ENCODE measurements around the gene AAK1. TPM values are rescaled to one million over a fixed set of nuclear protein-coding genes. Genes with fewer than 3 reads are reported as not detected.
A peak's percentile ranks its signal among the peaks of the same experiment; 100 is the strongest.

Gene AAK1
- total RNA-seq, 1 donor from 2014 or later: 18.5 TPM

DNA sequence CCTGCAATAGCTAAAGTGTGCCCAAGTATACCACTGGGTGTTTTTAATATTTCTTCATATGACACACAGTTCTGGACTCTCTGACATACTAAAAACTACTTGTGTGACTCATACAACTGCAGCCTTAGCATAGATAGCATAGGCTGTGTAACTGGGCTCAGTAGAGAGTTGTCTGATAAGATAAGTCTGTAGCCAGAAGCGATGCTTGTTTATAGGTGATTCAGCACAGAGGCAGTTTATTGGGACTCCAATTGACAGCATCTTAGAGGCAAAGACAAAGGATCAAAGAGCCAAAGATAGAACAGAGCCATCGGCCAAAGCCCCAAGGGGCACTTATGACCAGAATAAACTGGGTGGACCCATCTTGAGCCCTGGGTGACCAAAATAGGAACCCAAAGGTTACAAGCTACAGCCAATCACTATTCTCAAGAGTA is 42.3 kb downstream of the AAK1 start:
- DNase-seq (ENCODE audit: low read depth in 2 of 2): peak in 1 of 2 donors; percentile 63

DNA sequence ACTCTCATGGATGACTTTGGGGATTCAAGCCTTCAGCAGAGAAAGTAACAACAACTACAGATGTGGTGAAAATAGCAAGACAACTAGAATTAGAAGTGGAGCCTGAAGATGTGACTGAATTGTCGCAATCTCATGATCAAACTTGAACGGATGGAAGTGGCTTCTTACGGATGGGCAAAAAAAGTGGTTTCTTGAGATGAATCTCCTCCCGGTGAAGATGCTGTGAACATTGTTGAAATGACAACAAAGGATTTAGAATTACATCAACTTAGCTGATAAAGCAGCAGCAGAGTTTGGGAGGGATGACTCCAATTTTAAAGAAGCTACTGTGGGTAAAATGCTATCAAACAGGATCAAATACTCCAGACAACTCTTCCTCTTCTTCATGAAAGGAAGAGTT is 43.1 kb downstream of the AAK1 start:
- no peak for DNase-seq (ENCODE audit: low read depth in 2 of 2)

DNA sequence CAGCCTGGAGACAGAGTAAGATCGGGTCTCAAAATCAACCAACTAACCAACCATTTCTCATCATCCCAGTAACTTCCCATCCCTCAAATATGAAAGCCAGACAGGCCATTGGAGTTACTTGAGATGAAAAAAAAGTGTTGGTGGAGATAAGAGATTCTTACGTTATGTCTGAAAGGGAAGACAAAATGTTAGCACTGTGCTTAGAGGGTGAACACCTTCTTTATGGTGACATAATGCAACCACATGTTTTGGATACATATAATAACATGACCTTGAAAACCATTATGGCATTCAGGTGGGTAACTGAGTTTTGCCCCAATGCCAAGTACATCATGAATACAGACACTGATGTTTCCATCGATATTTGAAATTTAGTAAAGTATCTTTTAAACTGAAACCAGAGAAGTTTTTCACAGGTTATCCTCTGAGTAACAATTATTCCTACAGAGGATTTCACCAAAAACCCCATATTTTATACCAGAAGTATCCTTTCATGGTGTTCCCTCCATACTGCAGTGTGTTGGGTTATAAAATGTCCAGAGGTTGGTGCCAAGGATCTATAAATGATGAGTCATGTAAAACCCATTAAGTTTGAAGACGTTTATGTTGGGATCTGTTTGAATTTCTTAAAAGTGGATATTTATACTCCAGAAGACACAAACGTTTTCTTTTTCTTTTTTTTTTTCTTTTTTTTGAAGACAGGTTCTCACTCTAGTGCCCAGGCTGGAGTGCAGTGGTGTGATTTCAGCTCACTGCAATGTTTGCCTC is 45.5 kb downstream of the AAK1 start:
- no peak for DNase-seq (ENCODE audit: low read depth in 2 of 2)

DNA sequence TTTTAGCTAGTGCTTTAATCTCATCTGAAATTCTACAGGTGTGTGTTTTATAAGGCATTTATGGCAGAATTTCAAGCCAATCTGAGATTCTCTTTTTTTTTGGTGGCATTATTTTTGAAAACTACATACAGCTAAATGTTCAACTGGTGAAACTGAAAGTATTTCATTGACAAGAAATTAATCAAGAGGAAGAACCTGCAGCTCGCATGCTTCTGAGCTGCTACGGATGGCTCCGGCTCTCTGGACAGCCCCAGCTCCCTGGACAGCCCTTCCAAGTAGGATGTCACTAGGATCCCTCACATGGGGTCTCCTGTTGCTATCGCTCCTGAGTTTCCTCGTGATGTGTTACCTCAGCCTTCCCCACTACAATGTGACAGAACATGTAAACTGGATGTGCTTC is 46.4 kb downstream of the AAK1 start:
- no peak for DNase-seq (ENCODE audit: low read depth in 2 of 2)

DNA sequence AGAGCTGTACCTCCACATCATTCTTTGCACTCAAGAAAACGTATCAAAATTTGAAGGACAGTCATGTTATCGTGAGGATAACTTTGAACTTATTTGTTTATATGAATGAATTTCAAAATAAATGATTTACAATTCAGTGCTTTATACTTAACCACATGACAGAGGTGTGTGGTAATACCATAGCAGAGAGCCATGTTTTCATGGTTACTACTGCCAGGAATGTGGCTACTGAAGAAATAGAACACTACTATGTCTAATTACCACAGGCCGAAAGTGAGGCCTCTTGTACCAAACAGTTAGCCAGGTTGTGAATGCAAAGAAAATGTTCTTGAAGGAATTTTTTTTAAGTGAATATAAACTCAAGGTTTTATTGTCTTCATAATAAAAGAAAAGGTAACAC is 49.2 kb downstream of the AAK1 start:
- DNase-seq (ENCODE audit: low read depth in 2 of 2): no peak

DNA sequence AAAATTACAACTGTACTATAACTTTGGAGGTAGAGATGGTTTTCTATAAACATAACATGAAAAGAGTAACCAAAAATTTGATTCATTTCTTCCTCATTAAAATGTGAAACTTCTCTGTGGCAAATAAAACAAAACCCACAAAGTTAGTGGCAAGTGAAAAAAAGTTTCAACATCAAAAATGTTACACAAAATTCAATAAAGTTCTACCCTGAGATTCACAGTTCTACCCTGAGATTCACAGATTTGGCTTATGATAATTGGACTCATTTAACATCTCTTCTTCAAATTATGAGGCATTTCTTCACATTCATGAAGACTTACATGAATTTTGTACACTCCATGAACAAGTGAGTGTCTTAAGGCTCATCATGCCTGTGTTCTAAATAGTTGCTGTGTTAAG is 51.0 kb downstream of the AAK1 start:
- DNase-seq (ENCODE audit: low read depth in 2 of 2): no peak

DNA sequence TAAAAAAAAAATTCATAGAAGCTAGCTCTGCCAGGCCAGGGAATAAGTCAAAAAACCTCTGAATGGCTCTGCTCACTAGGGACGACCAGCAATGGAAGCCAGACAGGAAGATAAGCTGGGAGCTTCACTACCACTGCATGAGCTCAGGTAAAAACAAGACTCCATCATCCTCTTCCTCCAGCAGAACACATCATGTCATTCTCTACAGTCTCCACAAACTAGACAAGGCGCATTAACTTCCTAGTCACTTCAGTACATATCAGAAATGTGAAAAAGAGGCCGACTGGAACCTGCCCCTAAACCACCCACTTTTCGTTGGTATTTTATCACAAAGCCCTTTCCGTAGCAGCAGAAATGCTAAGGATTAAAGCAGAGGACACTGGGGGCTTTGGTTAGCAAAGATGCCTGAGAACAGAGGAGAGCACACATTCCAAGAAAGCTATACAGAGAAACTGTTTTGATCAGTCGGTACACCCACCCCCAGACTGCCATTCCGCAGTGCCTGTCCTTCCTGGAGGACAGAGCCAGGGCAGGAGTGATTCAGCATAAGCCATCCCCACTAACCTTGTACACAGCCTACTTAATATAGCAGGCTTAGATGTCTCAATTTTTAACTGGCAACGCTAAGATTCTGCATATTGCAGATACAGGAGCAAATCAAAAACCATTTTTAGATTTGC is 53.4 kb downstream of the AAK1 start:
- peak; percentile 17 to 44 for DNase-seq (ENCODE audit: low read depth in 2 of 2)

DNA sequence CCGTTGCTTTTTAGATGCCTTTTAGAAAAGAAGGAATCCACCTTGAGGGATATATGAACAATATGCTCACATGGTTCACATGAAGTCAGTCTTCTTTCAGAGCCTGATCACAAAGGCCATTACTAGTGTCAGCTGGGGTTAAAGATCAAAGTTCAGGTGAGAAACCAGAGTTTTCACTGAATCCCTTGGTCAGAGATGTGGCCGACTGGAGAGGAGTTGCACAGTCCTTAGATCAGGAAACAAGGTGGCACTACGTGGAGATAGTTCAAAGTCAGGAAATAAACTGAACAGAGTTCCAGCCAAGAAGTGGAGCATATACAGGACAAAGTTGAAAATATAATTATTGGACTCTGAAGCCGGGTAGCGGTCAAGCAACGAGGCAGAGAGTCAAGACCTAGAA is 54.6 kb downstream of the AAK1 start:
- no peak for DNase-seq (ENCODE audit: low read depth in 2 of 2)

DNA sequence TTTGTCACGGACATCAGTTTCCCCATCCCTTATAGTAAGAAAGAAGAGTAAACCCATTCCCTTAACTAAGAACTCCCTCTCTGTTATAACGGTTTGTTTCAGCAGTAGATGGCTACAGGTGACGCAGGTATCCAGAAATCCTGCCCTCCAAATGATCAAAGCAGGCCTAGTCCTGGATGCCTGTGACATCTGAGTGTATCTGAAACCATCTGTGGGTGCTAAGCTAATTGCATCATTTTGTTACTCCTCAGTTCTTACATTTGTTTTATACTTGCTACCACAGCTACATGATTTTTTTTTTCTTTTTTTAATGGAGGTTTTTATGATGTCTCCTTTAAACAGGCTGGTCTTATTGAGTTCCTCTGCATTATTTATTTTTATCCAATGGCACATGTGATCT is 55.1 kb downstream of the AAK1 start:
- no peak for DNase-seq (ENCODE audit: low read depth in 2 of 2)

DNA sequence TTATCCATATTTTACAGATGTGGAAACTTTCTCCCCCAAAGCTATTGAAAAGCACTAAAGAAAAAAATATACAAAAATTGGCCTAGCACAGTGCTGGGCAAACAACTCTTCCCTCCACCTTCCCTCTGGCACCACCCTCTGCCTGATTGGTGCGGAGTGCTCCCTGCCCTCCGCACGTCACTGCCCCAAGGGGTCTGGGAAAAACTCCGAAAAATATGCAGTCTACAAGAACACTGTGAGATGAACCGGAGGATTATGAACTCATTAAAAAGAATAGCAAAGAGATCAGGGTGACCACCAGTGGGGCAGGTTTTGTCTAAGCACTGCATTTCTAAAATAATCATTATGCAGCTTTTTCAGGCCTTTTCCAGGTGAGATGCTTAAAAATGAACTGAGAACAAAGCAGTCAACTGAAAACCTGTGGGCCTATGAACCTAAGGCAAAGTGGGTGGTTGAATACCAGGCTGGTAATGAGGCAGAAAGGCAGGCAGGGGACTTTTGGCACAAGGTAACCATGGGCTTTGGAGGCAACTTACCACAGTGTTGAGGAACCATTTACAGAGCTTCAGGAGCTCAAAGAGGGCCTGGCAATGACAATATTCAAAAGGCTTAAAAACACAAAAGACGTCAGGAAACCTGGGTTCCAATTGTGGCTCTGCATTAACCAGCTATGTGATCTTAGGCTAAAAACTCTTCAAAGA is 57.5 kb downstream of the AAK1 start:
- no peak for DNase-seq (ENCODE audit: low read depth in 2 of 2)

DNA sequence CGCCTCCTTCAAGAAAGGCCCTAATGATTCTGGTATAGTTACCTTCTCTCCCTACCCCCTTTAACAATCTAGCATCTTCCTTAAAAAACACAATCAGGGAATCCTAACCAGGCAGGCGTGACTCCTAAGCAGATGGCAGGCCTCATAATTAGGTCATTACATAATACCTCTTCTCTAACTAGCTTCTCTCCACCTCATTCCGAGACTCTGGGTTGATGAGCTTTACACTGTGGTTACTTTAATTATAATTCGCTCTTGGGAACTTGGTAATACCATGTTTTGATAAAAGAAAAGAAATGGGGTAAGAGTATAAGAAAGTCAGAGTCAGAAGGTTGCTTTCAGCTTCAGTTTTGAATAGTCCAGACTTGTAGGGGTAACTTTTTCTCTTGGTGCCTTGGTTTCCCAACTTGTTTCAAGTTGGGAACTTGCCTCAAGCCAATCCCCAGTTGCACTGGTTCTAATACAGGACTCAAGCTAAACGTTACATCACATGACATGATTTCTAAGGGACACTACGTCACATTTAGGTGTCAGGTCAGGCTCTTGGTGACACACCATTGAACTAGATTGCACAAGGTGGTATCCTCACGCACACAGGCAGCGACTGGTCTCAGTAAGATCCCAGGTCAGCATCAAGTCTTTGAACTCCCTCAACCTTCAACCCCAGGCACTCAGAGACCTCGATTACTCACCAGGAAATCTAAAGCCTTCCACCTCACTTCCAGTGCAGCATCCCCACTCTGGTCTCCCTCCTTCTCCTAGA is 59.2 kb downstream of the AAK1 start:
- no peak for DNase-seq (ENCODE audit: low read depth in 2 of 2)

DNA sequence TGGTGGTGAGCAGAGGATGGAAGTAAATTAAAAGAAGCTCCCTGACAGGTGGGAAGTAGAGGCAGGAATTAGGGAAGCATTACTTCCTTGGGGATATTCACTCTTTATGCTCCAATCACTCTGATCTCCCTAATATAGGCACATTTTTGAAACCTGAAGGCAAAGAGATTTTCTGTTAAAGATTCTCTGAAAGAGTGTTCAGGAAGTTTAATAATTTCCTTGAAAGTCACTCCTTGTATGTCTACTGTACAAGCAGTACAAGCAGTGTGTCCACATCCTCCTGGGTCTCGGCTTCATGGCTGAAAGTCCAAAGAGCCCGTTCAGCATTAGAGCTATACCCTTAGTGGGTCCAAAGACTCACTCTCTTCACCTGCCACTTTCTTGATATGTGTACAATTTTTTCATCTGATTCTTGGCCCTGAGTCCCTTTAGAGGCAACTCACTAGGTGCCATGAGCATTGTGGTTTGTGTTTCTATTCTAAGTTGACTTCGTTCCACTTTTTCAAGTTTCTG is 60.2 kb downstream of the AAK1 start:
- no peak for DNase-seq (ENCODE audit: low read depth in 2 of 2)

DNA sequence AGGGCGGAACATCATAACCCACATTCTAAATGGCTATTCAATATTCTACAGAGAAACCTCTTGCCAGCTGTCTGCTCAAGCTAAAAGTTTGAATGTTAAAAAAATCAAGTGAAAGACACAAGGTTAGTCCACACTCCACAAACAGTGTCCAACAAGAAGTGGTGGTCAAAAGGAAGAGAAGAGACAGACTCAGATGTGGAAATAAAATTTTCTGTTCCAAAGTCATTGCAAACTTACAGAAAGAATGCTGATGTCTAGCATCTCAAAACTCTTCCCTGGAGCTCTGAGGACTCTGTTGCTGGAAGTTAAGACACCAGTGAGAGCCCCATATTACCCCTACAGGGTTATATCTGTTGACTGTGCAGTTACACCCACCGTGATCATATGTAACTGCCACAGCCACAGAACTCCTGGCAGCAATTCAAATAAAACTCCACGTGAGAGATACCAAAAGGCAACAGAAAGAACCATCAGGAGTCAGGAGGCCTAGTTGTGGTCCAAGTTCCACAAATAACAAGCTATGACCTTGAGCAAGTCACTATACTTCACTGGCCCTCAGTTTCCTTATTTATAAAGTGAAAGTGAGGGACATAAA is 60.9 kb downstream of the AAK1 start:
- peak; percentile 30 to 75 for DNase-seq (ENCODE audit: low read depth in 2 of 2)

DNA sequence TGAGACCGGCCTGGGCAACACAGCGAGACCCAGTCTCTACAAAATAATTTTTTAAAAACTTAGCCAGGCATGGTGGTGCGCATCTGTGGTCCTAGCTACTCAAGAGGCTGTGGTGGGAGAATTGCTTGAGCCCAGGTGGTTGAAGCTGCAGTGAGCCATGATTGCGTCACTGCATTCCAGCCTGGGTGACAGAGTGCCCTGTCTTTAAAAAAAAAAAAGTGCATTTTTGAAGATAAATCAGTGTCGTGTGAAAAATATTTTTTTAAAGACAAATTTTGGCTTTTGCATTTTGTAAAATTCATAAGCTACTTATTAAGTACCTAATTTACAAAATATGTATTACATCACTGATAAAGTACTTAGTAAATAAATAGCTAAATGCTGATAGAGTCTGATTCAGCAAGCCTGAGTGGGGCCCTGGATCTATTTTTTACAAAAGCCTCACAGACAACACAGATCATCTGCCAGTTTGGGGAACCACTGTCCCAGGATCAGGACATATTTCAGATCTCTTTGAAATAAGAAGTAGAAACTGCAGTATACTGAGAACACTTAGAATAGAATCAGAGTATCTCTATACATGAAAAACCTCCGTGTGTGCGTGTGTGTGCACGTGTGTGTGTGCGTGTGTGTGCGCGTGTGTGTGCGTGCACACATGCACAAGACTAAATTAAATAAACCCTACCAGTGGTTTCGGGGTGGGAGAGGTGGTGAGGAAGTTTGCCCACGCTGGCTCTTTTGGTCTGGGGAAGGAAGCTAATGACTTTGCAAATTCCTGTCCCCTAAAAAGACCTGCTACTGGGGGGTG is 61.6 kb downstream of the AAK1 start:
- DNase-seq (ENCODE audit: low read depth in 2 of 2): peak; percentile 35 to 39

DNA sequence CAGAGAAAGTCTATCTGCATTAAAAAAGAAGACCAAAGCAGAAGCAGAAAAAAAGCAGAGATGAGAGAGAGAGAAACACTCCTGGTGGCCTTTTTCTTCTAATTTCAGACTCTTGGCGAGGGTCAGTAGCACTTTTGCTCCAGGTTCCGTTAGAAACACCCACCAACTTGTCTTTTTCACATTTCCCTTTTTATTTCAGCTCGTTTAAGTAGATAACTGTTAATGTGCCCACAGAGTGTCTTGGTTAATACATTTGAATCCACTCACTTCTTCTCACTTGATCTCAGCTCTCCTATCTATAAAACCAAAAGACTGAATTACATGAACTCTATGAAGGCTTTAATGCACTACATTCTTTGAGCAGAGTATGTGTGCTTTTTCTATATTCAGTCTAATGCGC is 63.1 kb downstream of the AAK1 start:
- DNase-seq (ENCODE audit: low read depth in 2 of 2): no peak

DNA sequence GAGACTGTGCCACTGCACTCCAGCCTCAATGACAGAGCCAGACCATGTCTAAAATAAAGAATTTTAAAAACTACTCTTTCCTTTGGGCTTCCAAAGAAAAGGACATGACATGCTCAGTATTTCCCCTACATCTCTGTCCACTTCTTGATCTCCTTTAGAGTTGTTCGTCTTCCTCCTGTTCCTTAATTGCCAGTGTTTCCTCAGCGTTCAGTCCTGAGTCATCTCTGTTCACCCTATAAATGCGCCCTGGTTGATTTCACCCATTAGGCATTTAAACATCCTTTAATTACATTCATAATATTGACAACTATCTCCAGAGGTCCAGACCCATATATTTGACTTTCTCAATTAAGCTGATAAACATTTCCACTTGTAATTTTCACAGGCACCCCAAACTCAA is 64.0 kb downstream of the AAK1 start:
- peak in 1 of 2 donors; percentile 33 for DNase-seq (ENCODE audit: low read depth in 2 of 2)

DNA sequence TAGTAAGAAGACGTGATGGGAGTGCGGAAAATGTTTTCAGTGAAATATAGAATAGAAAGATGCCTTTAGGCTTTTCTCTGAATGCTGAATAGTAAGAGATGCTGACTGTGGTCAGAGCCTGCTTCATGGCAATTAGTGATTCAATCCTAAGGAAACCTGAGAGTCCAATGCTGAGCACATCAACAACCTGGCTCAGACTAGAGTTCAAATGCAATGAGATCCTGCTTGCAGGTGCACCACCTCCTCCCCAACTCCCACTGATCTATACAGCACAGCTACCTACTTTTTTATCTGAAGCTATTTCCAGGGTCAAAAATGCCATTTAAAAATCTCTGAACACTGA is 65.4 kb downstream of the AAK1 start:
- no peak for DNase-seq (ENCODE audit: low read depth in 2 of 2)

DNA sequence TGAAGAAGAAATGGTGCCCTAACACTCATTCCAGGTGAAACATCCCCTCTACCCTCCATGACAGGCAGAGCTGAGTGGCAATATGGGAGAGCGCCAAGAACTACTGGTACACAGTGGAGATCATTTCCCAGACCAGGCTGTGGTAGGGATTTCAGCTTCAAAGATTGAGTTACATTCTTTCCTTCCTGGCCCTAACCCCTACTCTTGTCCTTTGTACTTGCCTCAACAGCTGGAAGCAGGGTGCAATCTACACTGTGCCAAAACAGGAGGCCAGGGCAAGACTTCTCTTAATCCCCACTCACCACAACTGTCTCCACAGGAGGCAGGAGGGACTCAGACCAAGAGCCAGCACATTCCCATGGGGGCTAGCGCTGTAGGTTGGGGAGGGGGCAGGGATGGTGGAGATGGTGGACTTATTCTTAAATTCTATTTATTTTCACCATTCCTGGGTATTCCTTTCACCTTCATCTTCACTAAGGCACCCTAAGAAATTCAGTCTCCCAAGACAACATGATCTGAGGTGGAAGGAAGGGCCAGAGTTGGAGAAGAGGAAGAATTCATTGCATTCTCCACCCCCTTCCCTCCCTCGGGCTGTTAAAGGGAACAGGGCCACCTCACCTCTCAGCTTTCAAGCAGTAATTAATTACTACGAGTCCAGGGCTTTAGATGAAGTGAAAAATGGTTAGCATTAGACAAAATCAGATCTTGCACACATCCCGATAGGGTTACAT is 65.9 kb downstream of the AAK1 start:
- DNase-seq (ENCODE audit: low read depth in 2 of 2): no peak

DNA sequence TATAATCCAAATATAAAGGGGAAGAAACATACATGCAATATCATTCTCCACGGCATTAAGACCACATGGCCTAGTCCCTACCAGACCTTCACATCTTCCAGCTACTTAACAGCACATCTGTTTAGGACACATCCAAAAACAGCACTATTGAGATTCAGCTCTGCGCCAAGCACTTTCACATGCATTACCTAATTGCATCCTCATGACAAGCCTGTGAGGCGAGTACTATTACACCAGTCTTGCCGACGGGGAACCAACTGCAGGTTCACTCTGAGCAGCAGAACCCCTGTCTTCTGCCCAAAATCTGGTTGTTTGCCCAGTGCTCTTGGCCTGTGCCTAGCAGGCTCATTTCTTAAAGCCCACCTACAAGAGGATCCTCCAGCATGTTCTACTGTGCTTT is 66.7 kb downstream of the AAK1 start:
- no peak for DNase-seq (ENCODE audit: low read depth in 2 of 2)

DNA sequence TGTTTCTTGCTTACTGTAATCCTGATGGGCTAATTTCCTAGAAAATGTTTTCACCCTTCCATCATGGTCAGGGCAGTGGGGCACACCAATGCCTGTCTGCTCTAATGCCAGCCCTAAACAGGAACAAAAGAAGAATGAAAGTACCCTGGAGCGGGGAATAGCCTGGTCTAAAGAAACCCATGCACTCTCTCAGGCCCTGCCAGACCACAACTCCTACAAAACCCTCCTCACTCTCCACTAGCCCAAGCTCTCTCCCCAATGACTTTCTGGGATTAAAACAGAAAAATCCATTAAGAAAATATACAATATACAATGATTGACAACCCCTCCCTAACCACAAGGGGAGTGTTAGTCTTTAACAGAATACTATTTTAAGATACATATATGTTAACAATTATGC is 67.6 kb downstream of the AAK1 start:
- DNase-seq (ENCODE audit: low read depth in 2 of 2): no peak
